ENCODE data around the gene KIRREL3.
"Not testable (repeated sequence)": the region's sequence is repeated elsewhere in the genome, so short reads cannot be mapped to it uniquely, and the experiment has no call there.

KIRREL3 gene

GRCh38 chr11:126409620-126409985, 591.0 kb downstream of the KIRREL3 start:
- DNase-seq: no peak

GRCh38 chr11:126408901-126409619, 591.5 kb downstream of the KIRREL3 start:
- no peak for DNase-seq

- DNase-seq: no peak
Measured at GRCh38 chr11:126408496-126408895, 592.1 kb downstream of the KIRREL3 start.

GRCh38 chr11:126407682-126408288, 592.8 kb downstream of the KIRREL3 start:
- DNase-seq: no peak

GRCh38 chr11:126407101-126407521, 593.5 kb downstream of the KIRREL3 start:
- DNase-seq: no peak

- DNase-seq: no peak
Measured at GRCh38 chr11:126406368-126406767, 594.2 kb downstream of the KIRREL3 start.

GRCh38 chr11:126405906-126406305, 594.7 kb downstream of the KIRREL3 start:
- DNase-seq: no peak

GRCh38 chr11:126405374-126405773, 595.2 kb downstream of the KIRREL3 start:
- DNase-seq: no peak

GRCh38 chr11:126404367-126404766, 596.2 kb downstream of the KIRREL3 start:
- DNase-seq: no peak

GRCh38 chr11:126403658-126404057, 596.9 kb downstream of the KIRREL3 start:
- no peak for DNase-seq

GRCh38 chr11:126403022-126403581, 597.5 kb downstream of the KIRREL3 start:
- no peak for DNase-seq

GRCh38 chr11:126400479-126400878, 600.1 kb downstream of the KIRREL3 start:
- DNase-seq: no peak

GRCh38 chr11:126400019-126400418, 600.6 kb downstream of the KIRREL3 start:
- no peak for DNase-seq

GRCh38 chr11:126398721-126399120, 601.8 kb downstream of the KIRREL3 start:
- DNase-seq: no peak

GRCh38 chr11:126398296-126398695, 602.3 kb downstream of the KIRREL3 start:
- DNase-seq: no peak

GRCh38 chr11:126396965-126397364, 603.6 kb downstream of the KIRREL3 start:
- DNase-seq: no peak

GRCh38 chr11:126396266-126396665, 604.3 kb downstream of the KIRREL3 start:
- not testable (repeated sequence) for DNase-seq

GRCh38 chr11:126395784-126396183, 604.8 kb downstream of the KIRREL3 start:
- DNase-seq: not testable (repeated sequence)

- DNase-seq: not testable (repeated sequence)
Measured at GRCh38 chr11:126394634-126395072, 605.9 kb downstream of the KIRREL3 start.

- no peak for DNase-seq
Measured at GRCh38 chr11:126394036-126394435, 606.5 kb downstream of the KIRREL3 start.

- no peak for DNase-seq
Measured at GRCh38 chr11:126393143-126393542, 607.4 kb downstream of the KIRREL3 start.

- no peak for DNase-seq
Measured at GRCh38 chr11:126392633-126393013, 607.9 kb downstream of the KIRREL3 start.

- no peak for DNase-seq
Measured at GRCh38 chr11:126391970-126392632, 608.5 kb downstream of the KIRREL3 start.
